Activated T-cell treated with anti-CD3 and anti-CD28 coated beads, Interleukin-2, amount 50 U/mL, for 72 hours (primary cell): ENCODE data around the gene ZNF605. TPM values are rescaled to one million over a fixed set of nuclear protein-coding genes. Genes with fewer than 3 reads are reported as not detected.
A peak's percentile ranks its signal among the peaks of the same experiment; 100 is the strongest.

Experiments
- ATAC-seq, 2 donors: fragments of 150-1000 bp; cut with Tn5 transposase; replicated peaks in 1 of 2; 2 replicates each; pipeline ENCODE4 v1.10.0; 2021; ENCODE audit warnings: moderate library complexity in 2 of 2, mild to moderate bottlenecking in 1 of 2
- DNase-seq, 2 donors: peaks; one replicate each; pipeline ENCODE4 v3.0.0; 2021 to 2022; ENCODE audit warnings: mixed read lengths in 1 of 2
- H3K27ac Mint-ChIP-seq: one replicate; pipeline ENCODE4 v1.8.0; 2022; ENCODE audit warnings: mild to moderate bottlenecking, moderate library complexity, mixed read lengths
- H3K27me3 Mint-ChIP-seq: one replicate; pipeline ENCODE4 v1.8.0; 2022; ENCODE audit warnings: low read depth, mixed read lengths
- H3K36me3 Mint-ChIP-seq, 2 donors: one replicate each; pipeline ENCODE4 v1.8.0; 2022; ENCODE audit warnings: mixed read lengths in 2 of 2, mild to moderate bottlenecking in 1 of 2; ENCODE audit not compliant: insufficient read depth in 2 of 2
- H3K4me1 Mint-ChIP-seq: one replicate; pipeline ENCODE4 v1.8.0; 2022; ENCODE audit warnings: low read depth, mixed read lengths
- H3K4me3 Mint-ChIP-seq, 2 donors: one replicate each; pipeline ENCODE4 v1.8.0; 2022; ENCODE audit warnings: mild to moderate bottlenecking in 2 of 2, mixed read lengths in 2 of 2, moderate library complexity in 2 of 2
- H3K9me3 Mint-ChIP-seq, 2 donors: one replicate each; pipeline ENCODE4 v1.8.0; 2022; ENCODE audit warnings: mixed read lengths in 2 of 2
- total RNA-seq, 2 donors: library from RNA; stranded (reverse); gene quantifications; one replicate each; pipeline ENCODE4 v1.2.3, GENCODE V29; 2022

The ZNF605 gene
- total RNA-seq, 2 donors from 2014 or later, result 6.8 to 8.7 TPM

- Mint-ChIP-seq H3K4me1 (peaks cover 16% of the 10 kb centered on the region), H3K36me3 (peaks cover 0 to 7% of the 10 kb centered on the region in 2 donors), H3K27me3 (no peaks in the 10 kb centered on the region), H3K4me3 (peak overlapping the region; percentile 34 to 46), H3K9me3 (no peaks in the 10 kb centered on the region), H3K27ac (peak overlapping the region; percentile 51)
- no peak for ATAC-seq
- DNase-seq, result no peak
These were observed 81.9 kb downstream of the ZNF605 start for GRCh38 chr12:132874175-132874574.

- peak overlapping the region; percentile 34 to 46 for H3K4me3 Mint-ChIP-seq
- DNase-seq (peak in 1 of 2 donors; percentile 21), ATAC-seq (peak; percentile 36 to 67)
- peaks cover 0 to 7% of the 10 kb centered on the region in 2 donors for H3K36me3 Mint-ChIP-seq
- H3K27me3 Mint-ChIP-seq, result no peaks in the 10 kb centered on the region
- peak overlapping the region; percentile 51 for H3K27ac Mint-ChIP-seq
- H3K9me3 Mint-ChIP-seq, result no peaks in the 10 kb centered on the region
- H3K4me1 Mint-ChIP-seq, result peaks cover 16% of the 10 kb centered on the region
These were observed 82.4 kb downstream of the ZNF605 start for GRCh38 chr12:132873724-132874123.

GRCh38 chr12:132872975-132873421 is 83.1 kb downstream of the ZNF605 start:
- H3K9me3 Mint-ChIP-seq, result no peaks in the 10 kb centered on the region
- no peaks in the 10 kb centered on the region for H3K27me3 Mint-ChIP-seq
- peaks cover 0 to 10% of the 10 kb centered on the region in 2 donors for H3K36me3 Mint-ChIP-seq
- DNase-seq, result peak; percentile 23 to 32
- H3K27ac Mint-ChIP-seq, result peak overlapping the region; percentile 64
- peaks cover 19% of the 10 kb centered on the region for H3K4me1 Mint-ChIP-seq
- peak; percentile 77 to 82 for ATAC-seq
- H3K4me3 Mint-ChIP-seq, result peak overlapping the region; percentile 41 to 44

- Mint-ChIP-seq H3K27me3 (no peaks in the 10 kb centered on the region), H3K27ac (peak overlapping the region; percentile 64), H3K4me1 (peaks cover 27% of the 10 kb centered on the region), H3K9me3 (no peaks in the 10 kb centered on the region), H3K4me3 (peak overlapping the region; percentile 41 to 44), H3K36me3 (peaks cover 0 to 10% of the 10 kb centered on the region in 2 donors)
- ATAC-seq (peak; percentile 23), DNase-seq (no peak)
These were observed 83.8 kb downstream of the ZNF605 start for GRCh38 chr12:132872073-132872855.

GRCh38 chr12:132869551-132869950 is 86.6 kb downstream of the ZNF605 start:
- peaks cover 34% of the 10 kb centered on the region for H3K4me1 Mint-ChIP-seq
- peaks cover 0 to 14% of the 10 kb centered on the region in 2 donors for H3K36me3 Mint-ChIP-seq
- H3K9me3 Mint-ChIP-seq, result no peaks in the 10 kb centered on the region
- no peaks in the 10 kb centered on the region for H3K27me3 Mint-ChIP-seq
- H3K4me3 Mint-ChIP-seq, result no peak overlapping the region
- DNase-seq, result no peak
- no peak overlapping the region for H3K27ac Mint-ChIP-seq
- ATAC-seq, result no peak

Other genes with a start within 250 kb of the ZNF605 start
- gene PGAM5, start 245.5 kb downstream of the ZNF605 start, total RNA-seq, result 10 to 100 TPM; 47.8 to 55.7 TPM
- gene ANKLE2, start 194.5 kb downstream of the ZNF605 start, total RNA-seq, result 100 to 1,000 TPM; 154 to 189 TPM
- 10 to 100 TPM; 58.2 to 60.4 TPM for gene GOLGA3, start 127.4 kb downstream of the ZNF605 start, total RNA-seq
- gene CHFR, start 68.7 kb downstream of the ZNF605 start, total RNA-seq, result 10 to 100 TPM; 68.3 to 72.3 TPM
- 10 to 100 TPM; 22.9 to 24.1 TPM for gene ZNF26, start 30.1 kb upstream of the ZNF605 start, total RNA-seq
- 10 to 100 TPM; 17.3 to 24.7 TPM for gene ZNF84, start 81.2 kb upstream of the ZNF605 start, total RNA-seq
- 10 to 100 TPM; 24.6 to 31.7 TPM for gene ZNF140, start 124.6 kb upstream of the ZNF605 start, total RNA-seq
- gene ZNF891, start 174.0 kb upstream of the ZNF605 start, total RNA-seq, result 1 to 10 TPM; 1.8 to 2.2 TPM
- gene ZNF10, start 174.3 kb upstream of the ZNF605 start, total RNA-seq, result 10 to 100 TPM in 1 of 2 donors, 1 to 10 TPM in 1; 9.3 to 14.2 TPM
- gene ZNF268, start 225.2 kb upstream of the ZNF605 start, total RNA-seq, result 10 to 100 TPM; 16.7 to 18.8 TPM